ENCODE data around the gene TOLLIP. TPM values are rescaled to one million over a fixed set of nuclear protein-coding genes. Genes with fewer than 3 reads are reported as not detected.

Gene TOLLIP
- total and polyA plus RNA-seq, 7 experiments from 2014 or later, result 20.9 to 63.8 (median 46.7) TPM

GRCh38 chr11:1295591-1295990 lies 13.8 kb downstream of the TOLLIP start:
- peaks cover 0 to 24% (median 12%) of the 10 kb centered on the region in 7 donors for H3K4me1 Mint-ChIP-seq
- Histone ChIP-seq H3K27ac (ENCODE audit: low read depth, low read length) (no peak overlapping the region), H3K27me3 (ENCODE audit: control insufficient read depth in 2 of 2, insufficient read depth in 2 of 2, low read length in 2 of 2) (no peaks in the 10 kb centered on the region), H3K36me3 (ENCODE audit: control insufficient read depth in 2 of 3, insufficient read depth in 3 of 3, low read length in 3 of 3) (peaks cover 0 to 57% (median 4%) of the 10 kb centered on the region in 3 experiments), H3K4me1 (ENCODE audit: control insufficient read depth in 2 of 2, insufficient read depth in 2 of 2, low read length in 2 of 2) (no peaks in the 10 kb centered on the region), H3K9me3 (ENCODE audit: control insufficient read depth in 2 of 3, low read length in 3 of 3) (no peaks in the 10 kb centered on the region), H3K4me3 (ENCODE audit: low read length) (no peak overlapping the region)
- CTCF ChIA-PET, result no interaction called here
- peaks cover 0 to 1% (median 0%) of the 10 kb centered on the region in 11 donors for H3K9me3 Mint-ChIP-seq
- no peak overlapping the region for H3K4me3 Mint-ChIP-seq
- ATAC-seq (no peak), DNase-seq (no peak)
- H3K27ac Mint-ChIP-seq, result no peak overlapping the region
- peaks cover 0 to 13% (median 8%) of the 10 kb centered on the region in 5 donors for H3K36me3 Mint-ChIP-seq
- intact Hi-C loops (cut with micrococcal nuclease), result no loop called here
- no peaks in the 10 kb centered on the region for H3K27me3 Mint-ChIP-seq
- POLR2A ChIA-PET, result no interaction called here

DNA sequence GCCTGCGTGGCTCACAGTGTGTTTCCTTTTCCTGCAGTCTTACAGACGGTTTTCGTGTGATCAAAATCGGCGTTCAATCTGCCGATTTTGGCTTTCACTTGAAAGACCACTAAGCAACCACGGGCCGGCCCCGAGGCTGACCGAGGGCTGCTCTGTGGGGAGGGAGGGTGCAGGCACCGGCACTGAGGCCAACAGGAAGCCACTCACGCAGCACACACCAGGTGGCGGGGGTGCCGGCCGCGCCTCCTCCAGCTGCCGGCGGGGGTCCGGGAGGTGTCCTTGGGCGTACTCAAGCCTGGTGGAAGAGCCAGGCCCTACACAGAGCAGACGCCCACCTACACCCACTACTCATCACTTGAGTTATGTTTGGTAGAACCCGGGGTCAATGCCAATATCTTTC lies 14.3 kb downstream of the TOLLIP start:
- Histone ChIP-seq H3K36me3 (ENCODE audit: control insufficient read depth in 2 of 3, insufficient read depth in 3 of 3, low read length in 3 of 3) (peaks cover 0 to 62% (median 4%) of the 10 kb centered on the region in 3 experiments), H3K9me3 (ENCODE audit: control insufficient read depth in 2 of 3, low read length in 3 of 3) (no peaks in the 10 kb centered on the region), H3K27me3 (ENCODE audit: control insufficient read depth in 2 of 2, insufficient read depth in 2 of 2, low read length in 2 of 2) (no peaks in the 10 kb centered on the region), H3K27ac (ENCODE audit: low read depth, low read length) (no peak overlapping the region), H3K4me3 (ENCODE audit: low read length) (no peak overlapping the region), H3K4me1 (ENCODE audit: control insufficient read depth in 2 of 2, insufficient read depth in 2 of 2, low read length in 2 of 2) (no peaks in the 10 kb centered on the region)
- intact Hi-C loops (cut with micrococcal nuclease), result no loop called here
- peaks cover 0 to 24% (median 10%) of the 10 kb centered on the region in 7 donors for H3K4me1 Mint-ChIP-seq
- H3K27me3 Mint-ChIP-seq, result no peaks in the 10 kb centered on the region
- no peak overlapping the region for H3K27ac Mint-ChIP-seq
- peaks cover 0 to 13% (median 8%) of the 10 kb centered on the region in 5 donors for H3K36me3 Mint-ChIP-seq
- H3K9me3 Mint-ChIP-seq, result peaks cover 0 to 1% (median 0%) of the 10 kb centered on the region in 11 donors
- DNase-seq, result no peak
- no peak for ATAC-seq
- H3K4me3 Mint-ChIP-seq, result no peak overlapping the region
- ChIA-PET CTCF (no interaction called here), POLR2A (no interaction called here)

- H3K4me3 ChIP-seq (ENCODE audit: low read length), result no peak overlapping the region
- no peaks in the 10 kb centered on the region for H3K4me1 ChIP-seq (ENCODE audit: control insufficient read depth in 2 of 2, insufficient read depth in 2 of 2, low read length in 2 of 2)
- no peak overlapping the region for H3K4me3 Mint-ChIP-seq
- H3K27me3 Mint-ChIP-seq, result no peaks in the 10 kb centered on the region
- H3K4me1 Mint-ChIP-seq, result peaks cover 0 to 20% (median 5%) of the 10 kb centered on the region in 7 donors
- no peak overlapping the region for H3K27ac Mint-ChIP-seq
- intact Hi-C loops (cut with micrococcal nuclease), result no loop called here
- H3K27ac ChIP-seq (ENCODE audit: low read depth, low read length), result no peak overlapping the region
- peaks cover 4 to 77% (median 14%) of the 10 kb centered on the region in 3 experiments for H3K36me3 ChIP-seq (ENCODE audit: control insufficient read depth in 2 of 3, insufficient read depth in 3 of 3, low read length in 3 of 3)
- H3K27me3 ChIP-seq (ENCODE audit: control insufficient read depth in 2 of 2, insufficient read depth in 2 of 2, low read length in 2 of 2), result no peaks in the 10 kb centered on the region
- POLR2A ChIA-PET, result no interaction called here
- peak in 2 of 9 donors; percentile 5 to 8 for DNase-seq
- H3K36me3 Mint-ChIP-seq, result peaks cover 0 to 14% (median 13%) of the 10 kb centered on the region in 5 donors
- H3K9me3 ChIP-seq (ENCODE audit: control insufficient read depth in 2 of 3, low read length in 3 of 3), result no peaks in the 10 kb centered on the region
- peaks cover 0 to 1% (median 0%) of the 10 kb centered on the region in 11 donors for H3K9me3 Mint-ChIP-seq
- CTCF ChIA-PET, result interaction anchor here (1.2 kb wide), 1 partner anchor 280 kb away, joined by 4 read pairs; no protein-coding TSS in a partner anchor
- peak; percentile 53 for ATAC-seq
These were observed 15.8 kb downstream of the TOLLIP start for GRCh38 chr11:1293619-1294015.

DNA sequence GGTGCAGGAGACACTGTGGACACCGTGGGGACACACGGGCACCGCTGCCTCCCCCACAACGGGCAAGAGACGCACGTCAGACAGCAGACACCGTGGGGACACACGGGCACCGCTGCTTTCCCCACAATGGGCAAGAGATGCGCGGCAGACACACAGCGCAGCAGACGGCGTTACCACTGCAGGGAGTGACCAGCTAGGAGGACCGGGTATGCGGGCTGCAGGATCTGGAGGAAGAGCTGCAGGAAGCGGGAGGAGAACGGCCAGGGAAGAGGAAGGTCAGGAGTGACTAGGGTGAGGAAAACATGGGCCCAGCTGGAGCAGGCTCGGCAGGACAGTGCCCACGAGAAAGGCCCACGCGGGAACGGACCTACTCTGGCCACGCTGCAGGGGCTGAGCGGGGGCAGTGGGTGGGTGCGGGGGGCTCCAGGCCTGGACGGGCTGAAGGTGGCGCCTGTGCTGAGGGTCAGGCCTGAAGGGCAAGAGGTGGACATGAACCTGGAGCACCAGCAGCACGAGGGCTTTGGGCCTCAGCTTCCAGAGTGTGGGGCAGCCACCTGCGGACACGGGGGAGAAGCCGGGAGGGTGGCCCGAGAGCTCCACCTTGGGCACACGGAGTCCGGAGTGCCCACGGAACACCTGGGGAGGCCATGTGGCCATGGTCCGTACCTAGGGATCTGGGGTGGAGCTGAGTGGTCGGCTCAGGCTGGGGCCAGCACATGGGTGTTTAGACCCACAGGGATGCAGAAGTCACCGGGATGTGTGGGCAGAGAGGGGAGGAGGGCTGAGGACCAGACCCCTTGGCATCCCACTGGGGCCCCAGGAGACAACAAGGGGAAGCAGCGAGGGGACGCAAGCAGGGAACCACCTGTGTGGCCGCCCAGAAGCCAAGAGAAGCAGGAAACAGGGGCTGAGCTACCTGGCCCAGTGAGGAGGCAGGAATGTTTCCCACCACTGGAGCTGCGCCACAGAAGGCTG lies 16.5 kb downstream of the TOLLIP start:
- ATAC-seq, result no peak
- peak overlapping the region in 2 of 9 donors; percentile 51 to 58 for H3K27ac Mint-ChIP-seq

DNA sequence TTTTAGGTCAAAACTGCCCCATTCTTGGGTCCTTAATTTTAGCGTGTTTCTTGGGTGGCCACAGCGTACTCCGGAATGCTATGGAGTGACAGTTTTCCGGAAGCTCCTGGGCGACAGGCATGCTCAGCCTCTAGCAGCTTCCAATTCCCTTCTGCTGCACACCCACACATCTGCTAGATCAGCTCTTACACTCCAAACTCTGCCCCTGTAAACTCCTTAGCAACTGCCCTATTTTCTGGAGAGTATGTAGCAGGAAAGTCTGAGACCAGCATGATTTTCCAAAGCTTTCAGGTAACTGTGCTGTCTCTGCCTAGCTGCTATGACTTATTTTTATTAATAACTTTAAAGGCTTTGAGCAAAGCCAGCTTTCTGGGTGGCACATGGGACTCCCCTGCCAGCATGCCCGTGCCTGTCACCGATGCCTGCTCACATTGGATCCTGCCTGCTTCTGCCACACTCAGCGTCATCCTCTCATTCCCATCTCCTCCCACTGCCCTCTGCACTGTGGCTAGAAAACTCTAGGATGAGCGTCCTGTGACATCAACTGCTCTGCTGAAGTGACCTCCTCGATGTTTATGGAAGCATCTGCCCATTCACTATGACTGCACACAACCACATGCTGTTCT lies 17.3 kb downstream of the TOLLIP start:
- H3K4me3 ChIP-seq (ENCODE audit: low read length), result no peak overlapping the region
- H3K36me3 ChIP-seq (ENCODE audit: control insufficient read depth in 2 of 3, insufficient read depth in 3 of 3, low read length in 3 of 3), result peaks cover 4 to 73% (median 21%) of the 10 kb centered on the region in 3 experiments
- no peaks in the 10 kb centered on the region for H3K4me1 ChIP-seq (ENCODE audit: control insufficient read depth in 2 of 2, insufficient read depth in 2 of 2, low read length in 2 of 2)
- POLR2A ChIA-PET, result no interaction called here
- peaks cover 0 to 17% (median 0%) of the 10 kb centered on the region in 7 donors for H3K4me1 Mint-ChIP-seq
- peaks cover 0 to 15% (median 13%) of the 10 kb centered on the region in 5 donors for H3K36me3 Mint-ChIP-seq
- peak overlapping the region in 1 of 9 donors; percentile 51 for H3K27ac Mint-ChIP-seq
- H3K27me3 ChIP-seq (ENCODE audit: control insufficient read depth in 2 of 2, insufficient read depth in 2 of 2, low read length in 2 of 2), result no peaks in the 10 kb centered on the region
- intact Hi-C loops (cut with micrococcal nuclease), result no loop called here
- H3K4me3 Mint-ChIP-seq, result no peak overlapping the region
- H3K9me3 Mint-ChIP-seq, result peaks cover 0 to 1% (median 0%) of the 10 kb centered on the region in 11 donors
- H3K9me3 ChIP-seq (ENCODE audit: control insufficient read depth in 2 of 3, low read length in 3 of 3), result no peaks in the 10 kb centered on the region
- no peaks in the 10 kb centered on the region for H3K27me3 Mint-ChIP-seq
- no peak for ATAC-seq
- H3K27ac ChIP-seq (ENCODE audit: low read depth, low read length), result no peak overlapping the region
- CTCF ChIA-PET, result no interaction called here
- DNase-seq, result no peak

More for the DNA sequence above, 16.5 kb downstream of the TOLLIP start:
- no peak overlapping the region for H3K4me3 Mint-ChIP-seq
- H3K9me3 Mint-ChIP-seq, result peaks cover 0 to 1% (median 0%) of the 10 kb centered on the region in 11 donors
- ChIA-PET CTCF (interaction anchor here (1.2 kb wide), 1 partner anchor 281 kb away, joined by 4 read pairs; no protein-coding TSS in a partner anchor), POLR2A (no interaction called here)
- peaks cover 4 to 78% (median 21%) of the 10 kb centered on the region in 3 experiments for H3K36me3 ChIP-seq (ENCODE audit: control insufficient read depth in 2 of 3, insufficient read depth in 3 of 3, low read length in 3 of 3)
- H3K27ac ChIP-seq (ENCODE audit: low read depth, low read length), result no peak overlapping the region
- intact Hi-C loops (cut with micrococcal nuclease), result no loop called here
- H3K4me1 Mint-ChIP-seq, result peaks cover 0 to 17% (median 0%) of the 10 kb centered on the region in 7 donors
- no peaks in the 10 kb centered on the region for H3K27me3 ChIP-seq (ENCODE audit: control insufficient read depth in 2 of 2, insufficient read depth in 2 of 2, low read length in 2 of 2)
- H3K27me3 Mint-ChIP-seq, result no peaks in the 10 kb centered on the region
- no peak overlapping the region for H3K4me3 ChIP-seq (ENCODE audit: low read length)
- H3K4me1 ChIP-seq (ENCODE audit: control insufficient read depth in 2 of 2, insufficient read depth in 2 of 2, low read length in 2 of 2), result no peaks in the 10 kb centered on the region
- peak in 1 of 9 donors; percentile 8 for DNase-seq
- H3K9me3 ChIP-seq (ENCODE audit: control insufficient read depth in 2 of 3, low read length in 3 of 3), result no peaks in the 10 kb centered on the region
- peaks cover 0 to 14% (median 13%) of the 10 kb centered on the region in 5 donors for H3K36me3 Mint-ChIP-seq

DNA sequence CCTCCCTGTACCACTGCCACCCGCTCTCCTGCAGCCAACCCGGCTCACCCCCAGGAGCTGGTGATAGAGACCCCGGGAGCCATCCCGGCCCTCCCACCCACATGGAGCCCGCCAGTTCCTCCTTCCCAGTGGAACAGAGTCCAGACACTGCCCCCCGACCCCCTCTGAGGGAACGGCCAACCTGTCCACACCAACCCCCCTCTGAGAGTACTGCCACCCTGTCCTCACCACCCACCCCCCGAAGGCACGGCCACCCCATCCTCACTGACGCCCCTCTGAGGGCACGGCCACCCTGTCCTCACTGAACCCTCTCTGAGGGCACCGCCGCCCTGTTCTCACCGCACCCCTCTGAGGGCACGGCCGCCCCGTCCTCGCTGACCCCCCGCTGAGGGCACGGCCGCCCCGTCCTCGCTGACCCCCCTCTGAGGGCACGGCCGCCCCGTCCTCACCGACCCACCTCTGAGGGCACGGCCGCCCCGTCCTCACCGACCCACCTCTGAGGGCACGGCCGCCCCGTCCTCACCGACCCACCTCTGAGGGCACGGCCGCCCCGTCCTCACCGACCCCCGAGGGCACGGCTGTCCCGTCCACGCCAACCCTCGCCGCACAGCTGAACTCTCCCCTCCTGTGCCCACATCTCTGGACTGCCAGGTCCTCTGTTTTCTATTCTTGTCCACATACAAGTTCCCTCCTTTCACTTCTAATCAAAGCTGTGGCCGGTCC lies 18.0 kb downstream of the TOLLIP start:
- ATAC-seq (no peak), DNase-seq (peak in 1 of 9 donors; percentile 5)
- H3K36me3 ChIP-seq (ENCODE audit: control insufficient read depth in 2 of 3, insufficient read depth in 3 of 3, low read length in 3 of 3), result peaks cover 4 to 80% (median 21%) of the 10 kb centered on the region in 3 experiments
- Mint-ChIP-seq H3K4me3 (no peak overlapping the region), H3K27me3 (no peaks in the 10 kb centered on the region), H3K27ac (no peak overlapping the region), H3K9me3 (peaks cover 0 to 1% (median 0%) of the 10 kb centered on the region in 11 donors), H3K36me3 (peaks cover 0 to 21% (median 18%) of the 10 kb centered on the region in 5 donors), H3K4me1 (peaks cover 0 to 17% (median 0%) of the 10 kb centered on the region in 7 donors)
- no peak overlapping the region for H3K4me3 ChIP-seq (ENCODE audit: low read length)
- H3K27ac ChIP-seq (ENCODE audit: low read depth, low read length), result no peak overlapping the region
- ChIA-PET POLR2A (no interaction called here), CTCF (no interaction called here)
- no peaks in the 10 kb centered on the region for H3K9me3 ChIP-seq (ENCODE audit: control insufficient read depth in 2 of 3, low read length in 3 of 3)
- intact Hi-C loops (cut with micrococcal nuclease), result no loop called here
- no peaks in the 10 kb centered on the region for H3K4me1 ChIP-seq (ENCODE audit: control insufficient read depth in 2 of 2, insufficient read depth in 2 of 2, low read length in 2 of 2)
- no peaks in the 10 kb centered on the region for H3K27me3 ChIP-seq (ENCODE audit: control insufficient read depth in 2 of 2, insufficient read depth in 2 of 2, low read length in 2 of 2)
